ENCODE measurements around the gene SH3RF3.
A peak's percentile ranks its signal among the peaks of the same experiment; 100 is the strongest.

Gene SH3RF3

GRCh38 chr2:109135359-109136197 lies 6.6 kb downstream of the SH3RF3 start:
- DNase-seq (ENCODE audit: extremely low spot score, insufficient read length, low read depth) (no peak), FAIRE-seq (no peak)

DNA sequence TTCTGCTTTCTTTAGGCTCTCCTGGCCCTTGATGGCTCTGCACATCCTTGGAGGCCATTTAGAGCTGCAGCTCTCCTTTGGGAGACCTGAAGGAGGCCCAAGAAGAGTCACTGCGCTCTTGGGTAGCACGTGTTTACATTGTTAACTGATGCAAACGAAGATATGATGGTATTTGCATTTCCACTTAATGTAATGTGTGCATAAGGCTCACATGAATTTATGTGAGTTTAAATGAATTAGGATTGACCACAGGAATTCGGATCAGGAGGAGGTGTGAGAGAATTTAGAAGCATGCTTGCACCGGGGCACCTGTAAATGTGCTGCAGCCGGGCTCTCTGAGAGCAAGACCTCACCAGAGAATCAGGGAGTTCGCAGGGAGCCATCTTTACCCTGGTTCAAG lies 7.5 kb downstream of the SH3RF3 start:
- FAIRE-seq (no peak), DNase-seq (ENCODE audit: extremely low spot score, insufficient read length, low read depth) (no peak)

- FAIRE-seq (no peak), DNase-seq (ENCODE audit: extremely low spot score, insufficient read length, low read depth) (no peak)
Measured at GRCh38 chr2:109137616-109138015, 8.6 kb downstream of the SH3RF3 start.

- FAIRE-seq (no peak), DNase-seq (ENCODE audit: extremely low spot score, insufficient read length, low read depth) (no peak)
Measured at GRCh38 chr2:109138449-109138848, 9.4 kb downstream of the SH3RF3 start.

- FAIRE-seq (no peak), DNase-seq (ENCODE audit: extremely low spot score, insufficient read length, low read depth) (no peak)
Measured at GRCh38 chr2:109139002-109139401, 10.0 kb downstream of the SH3RF3 start.

DNA sequence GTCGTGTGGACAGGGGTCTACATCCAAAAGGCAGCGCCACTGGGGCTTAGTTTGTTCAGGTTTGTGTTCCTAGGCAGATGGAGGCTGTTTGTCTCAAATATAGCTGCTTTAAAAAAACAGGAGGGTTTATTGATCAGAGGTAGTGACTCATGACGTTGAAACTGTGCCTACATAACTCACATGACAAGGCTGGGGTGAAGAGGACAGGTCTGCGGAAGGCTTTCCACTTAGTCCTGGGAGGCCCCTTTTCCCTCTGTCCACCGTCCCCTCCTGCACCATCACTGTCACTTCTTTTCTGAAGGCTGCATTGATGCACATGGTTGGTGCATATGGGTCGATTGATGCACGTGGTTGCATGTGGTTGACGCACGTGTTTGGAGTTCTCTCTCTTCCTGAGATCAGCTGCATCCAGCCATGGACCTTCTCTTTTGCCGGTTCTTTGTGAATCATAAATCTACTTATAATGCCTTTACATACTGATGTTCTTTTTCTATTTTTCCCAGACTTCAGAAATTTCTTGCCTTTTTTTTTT lies 10.9 kb downstream of the SH3RF3 start:
- DNase-seq (ENCODE audit: extremely low spot score, insufficient read length, low read depth) (no peak), FAIRE-seq (no peak)

DNA sequence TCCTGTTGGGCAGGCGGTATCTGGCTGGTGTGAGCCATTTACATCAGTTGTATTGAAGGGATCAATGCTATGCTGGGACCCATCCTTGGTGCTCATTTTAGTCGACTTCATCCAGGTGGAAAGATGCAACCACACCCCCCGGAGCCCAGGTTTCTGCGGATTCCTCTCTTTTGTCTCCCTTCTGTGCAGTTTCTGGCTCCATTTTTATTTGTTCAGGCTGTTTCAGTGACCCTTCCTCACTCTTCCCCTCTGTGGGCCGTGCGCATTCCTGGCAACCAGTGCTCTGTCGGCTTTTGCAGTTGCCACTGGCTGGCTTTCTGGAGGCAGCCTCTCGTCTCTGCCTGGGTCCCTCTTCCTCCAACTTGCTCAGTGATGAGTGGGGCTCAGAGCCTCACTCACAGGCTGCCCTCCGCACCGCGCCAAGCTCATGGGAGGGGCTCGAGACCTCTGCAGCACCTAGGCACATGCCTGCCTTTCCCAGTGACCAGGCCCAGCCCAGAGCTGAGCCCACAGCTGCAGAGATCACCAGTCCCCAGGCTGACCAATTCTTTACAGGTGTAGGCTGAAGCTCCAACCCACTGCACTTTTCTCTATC lies 12.1 kb downstream of the SH3RF3 start:
- DNase-seq (ENCODE audit: extremely low spot score, insufficient read length, low read depth) (no peak), FAIRE-seq (no peak)

DNA sequence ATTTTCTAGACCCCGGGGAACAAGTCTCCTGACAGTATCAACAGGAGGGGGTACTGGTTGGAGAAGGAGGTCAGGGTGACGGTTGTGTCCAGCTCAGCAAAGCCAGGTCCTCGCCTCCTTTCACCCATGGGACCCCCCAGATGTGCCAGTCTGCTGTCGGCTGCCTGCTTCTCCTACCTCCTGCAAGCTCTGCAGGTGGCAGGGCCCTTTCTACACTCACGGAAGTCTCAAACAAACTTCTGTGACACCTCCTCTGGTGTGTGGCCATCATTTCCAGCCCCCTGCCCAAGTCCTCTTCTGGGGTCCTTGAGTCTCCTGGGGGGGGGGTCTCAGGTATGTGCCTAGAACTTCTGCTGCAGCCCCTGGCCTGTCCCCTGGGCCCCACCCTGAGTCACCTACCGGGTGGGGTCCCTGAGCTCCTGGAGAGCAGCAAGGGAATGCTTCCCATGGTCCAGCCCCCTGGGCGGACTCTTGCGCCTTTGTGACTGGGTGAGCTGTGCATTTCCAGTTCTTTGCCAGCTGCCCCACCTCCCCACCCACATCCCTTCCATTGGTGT lies 12.8 kb downstream of the SH3RF3 start:
- FAIRE-seq = no peak
- DNase-seq (ENCODE audit: extremely low spot score, insufficient read length, low read depth) = no peak

GRCh38 chr2:109142416-109143210 lies 13.6 kb downstream of the SH3RF3 start:
- FAIRE-seq = no peak
- no peak for DNase-seq (ENCODE audit: extremely low spot score, insufficient read length, low read depth)

DNA sequence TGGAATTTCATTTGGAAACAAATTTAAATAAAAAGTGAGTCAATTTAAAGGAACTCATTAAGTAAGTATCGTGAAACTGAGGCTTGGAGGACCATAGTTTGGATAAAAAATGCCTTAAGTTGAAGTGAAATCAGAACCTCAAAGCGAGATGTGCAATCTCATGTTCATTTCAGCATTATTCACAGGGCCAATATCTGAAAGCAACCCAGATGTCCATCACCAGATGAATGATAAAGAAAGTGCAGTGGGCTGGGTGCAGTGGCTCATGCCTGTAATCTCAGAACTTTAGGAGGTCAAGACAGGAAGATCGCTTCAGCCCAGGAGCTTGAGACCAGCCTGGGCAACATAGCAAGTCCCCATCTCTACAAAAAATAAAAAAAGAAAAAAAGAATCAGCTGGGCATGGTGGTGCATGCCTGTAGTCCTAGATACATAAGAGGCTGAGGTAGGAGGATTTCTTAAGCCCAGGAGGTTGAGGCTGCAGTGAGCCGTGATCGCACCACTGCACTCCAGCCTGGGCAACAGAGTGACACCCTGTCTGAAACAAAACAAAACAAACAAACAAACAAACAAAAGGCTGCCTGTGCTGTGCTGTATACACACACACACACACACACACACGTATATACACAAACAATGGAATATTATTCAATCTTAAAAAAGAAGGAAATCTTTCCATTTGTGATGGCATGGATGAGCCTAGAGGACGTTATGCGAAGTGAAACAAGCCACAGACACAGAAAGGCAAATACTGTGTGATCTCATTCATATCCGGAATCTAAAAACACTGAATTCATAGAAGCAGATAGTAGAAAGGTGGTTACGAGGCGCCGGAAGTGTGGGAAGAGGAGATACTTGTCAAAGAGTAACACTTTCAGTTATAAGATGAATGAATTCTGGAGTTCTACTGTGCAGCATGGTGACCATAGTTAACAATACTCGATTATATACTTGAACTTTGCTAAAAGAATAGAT lies 14.5 kb downstream of the SH3RF3 start:
- peak; percentile 95 for FAIRE-seq
- DNase-seq (ENCODE audit: extremely low spot score, insufficient read length, low read depth) = no peak

- DNase-seq (ENCODE audit: extremely low spot score, insufficient read length, low read depth) (no peak), FAIRE-seq (peak; percentile 64)
Measured at GRCh38 chr2:109144271-109144670, 15.3 kb downstream of the SH3RF3 start.

DNA sequence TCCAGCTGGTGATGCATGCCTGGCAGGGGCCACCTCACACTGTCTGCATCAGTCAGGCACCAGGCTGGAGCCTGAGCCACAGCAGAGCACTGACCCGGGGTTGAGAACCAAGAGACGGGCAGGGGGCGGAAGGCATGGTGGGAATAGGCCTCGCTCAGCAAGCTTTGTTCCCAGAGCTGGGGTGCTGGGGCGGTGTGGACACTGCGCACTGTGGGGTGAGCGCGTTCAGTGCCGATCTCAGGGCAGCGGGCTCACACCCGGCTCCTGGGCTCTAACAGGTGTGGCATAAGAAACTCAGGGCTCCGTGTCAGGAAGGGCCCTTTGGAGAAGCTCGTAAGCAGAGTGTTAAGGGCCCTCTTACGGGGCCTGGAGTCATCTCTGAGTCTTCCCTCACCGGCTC lies 15.7 kb downstream of the SH3RF3 start:
- no peak for FAIRE-seq
- DNase-seq (ENCODE audit: extremely low spot score, insufficient read length, low read depth) = no peak

DNA sequence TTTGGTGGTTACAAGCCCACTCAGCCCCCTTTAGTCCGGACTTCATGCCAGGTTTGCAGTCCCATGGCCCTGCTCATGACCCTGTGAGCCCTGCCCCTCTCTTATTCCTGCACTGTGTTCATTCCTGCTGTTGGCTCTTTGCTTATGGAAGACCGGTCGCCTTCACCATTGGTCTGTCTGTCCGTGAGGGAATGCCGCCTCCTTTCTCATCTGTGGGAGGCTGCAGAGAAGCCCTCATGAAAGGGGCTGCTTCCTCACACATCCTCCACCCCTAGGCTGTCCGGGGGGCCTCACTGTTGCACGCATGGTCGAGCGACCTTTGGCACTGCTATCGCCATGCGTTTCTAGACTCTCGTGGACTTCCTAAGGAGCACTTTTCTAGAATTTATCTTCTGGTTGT lies 16.3 kb downstream of the SH3RF3 start:
- FAIRE-seq (no peak), DNase-seq (ENCODE audit: extremely low spot score, insufficient read length, low read depth) (no peak)

- no peak for DNase-seq (ENCODE audit: extremely low spot score, insufficient read length, low read depth)
- FAIRE-seq = no peak
Measured at GRCh38 chr2:109147405-109147804, 18.4 kb downstream of the SH3RF3 start.

DNA sequence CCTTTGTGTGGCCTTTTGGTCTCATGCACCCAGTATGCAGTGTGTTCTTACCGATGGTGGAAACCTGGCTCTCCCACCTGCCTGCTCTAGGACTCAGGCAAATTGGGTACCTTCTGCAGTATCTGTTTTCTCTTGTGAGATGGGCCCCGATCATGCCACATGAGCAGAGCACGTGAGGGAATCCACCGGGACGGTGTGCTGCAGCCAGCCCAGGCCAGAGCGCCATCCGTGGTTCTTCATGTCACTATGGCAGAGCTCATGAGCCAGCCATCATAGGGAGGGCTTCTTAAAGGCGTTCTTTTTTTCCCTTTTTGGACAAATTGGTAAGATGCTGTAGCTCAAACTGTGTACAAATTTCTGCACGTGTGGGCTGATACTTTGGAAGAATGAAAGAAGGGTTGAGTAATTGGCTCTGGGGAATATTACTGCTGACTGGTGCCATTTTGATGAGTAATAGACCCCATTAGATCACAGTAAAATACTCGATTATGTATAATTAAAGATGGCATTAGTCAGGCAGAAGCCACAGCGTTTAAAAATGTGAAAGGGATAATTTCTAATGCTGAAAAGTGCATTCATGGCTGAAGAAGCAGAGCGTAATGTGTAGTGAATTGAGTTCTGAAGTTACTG lies 19.2 kb downstream of the SH3RF3 start:
- DNase-seq (ENCODE audit: extremely low spot score, insufficient read length, low read depth) = no peak
- no peak for FAIRE-seq

- FAIRE-seq = peak; percentile 41
Measured at GRCh38 chr2:109148991-109149645, 20.1 kb downstream of the SH3RF3 start.

DNA sequence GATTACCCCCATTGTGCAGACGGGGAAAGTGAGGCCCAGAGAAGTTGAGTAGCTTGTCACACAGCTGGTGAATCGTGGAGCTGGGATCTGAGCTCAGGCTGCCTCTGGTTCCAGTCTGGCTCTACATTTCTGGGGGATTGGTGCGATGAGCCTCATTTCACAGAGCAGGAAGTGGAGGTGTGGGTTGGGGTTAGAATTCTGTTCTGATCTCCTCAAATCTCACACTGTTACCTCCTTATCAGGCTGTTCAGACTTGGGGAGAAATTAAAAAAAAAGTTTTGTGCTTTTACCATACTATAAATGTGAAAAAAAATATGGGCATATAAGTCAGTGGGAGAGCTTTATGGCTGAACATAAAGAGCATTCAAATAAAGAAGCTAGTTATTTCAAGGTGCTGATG lies 21.6 kb downstream of the SH3RF3 start:
- no peak for FAIRE-seq

More at GRCh38 chr2:109148991-109149645, 20.1 kb downstream of the SH3RF3 start:
- DNase-seq (ENCODE audit: extremely low spot score, insufficient read length, low read depth) = no peak

GRCh38 chr2:109151519-109151918 lies 22.5 kb downstream of the SH3RF3 start:
- DNase-seq (ENCODE audit: extremely low spot score, insufficient read length, low read depth) (no peak), FAIRE-seq (no peak)

More for the DNA sequence above, 21.6 kb downstream of the SH3RF3 start:
- no peak for DNase-seq (ENCODE audit: extremely low spot score, insufficient read length, low read depth)

Data from GM18507 (cell line).